ENCODE measurements around the gene NAV2.

The NAV2 gene

GRCh38 chr11:20043992-20044391 is 331.4 kb downstream of the NAV2 start:
- no peak for DNase-seq (ENCODE audit: low spot score)
- ChIA-PET CTCF (interaction anchor here (0.6 to 1.6 kb wide), 2 partner anchors 9 to 12 kb away, joined by 3 read pairs; no protein-coding TSS in a partner anchor), POLR2A (ENCODE audit: low non-redundant PET) (no interaction called here)

GRCh38 chr11:20045098-20045688 is 332.6 kb downstream of the NAV2 start:
- DNase-seq (ENCODE audit: low spot score): no peak
- no peak for TF ChIP-seq CTCF (conservative IDR thresholded peaks at IDR 0.05; ENCODE audit: low read depth)
- peak overlapping the region; percentile 30 for H3K27ac ChIP-seq
- CTCF ChIA-PET: interaction anchor here (0.6 to 1.6 kb wide), 3 partner anchors 10 to 87 kb away, joined by 3 read pairs; no protein-coding TSS in a partner anchor
- POLR2A ChIA-PET (ENCODE audit: low non-redundant PET): no interaction called here

More at GRCh38 chr11:20043992-20044391, 331.4 kb downstream of the NAV2 start:
- H3K27ac ChIP-seq: peak overlapping the region; percentile 19; the same call in 1 of the 2 replicates
- no peak for TF ChIP-seq CTCF (conservative IDR thresholded peaks at IDR 0.05; ENCODE audit: low read depth)

- CTCF ChIA-PET: no interaction called here
- no peak for DNase-seq (ENCODE audit: low spot score)
- POLR2A ChIA-PET (ENCODE audit: low non-redundant PET): no interaction called here
- peak overlapping the region; percentile 35; the same call in 1 of the 2 replicates for H3K27ac ChIP-seq
- no peak for TF ChIP-seq CTCF (conservative IDR thresholded peaks at IDR 0.05; ENCODE audit: low read depth)
These were observed 333.8 kb downstream of the NAV2 start for GRCh38 chr11:20046416-20046815.

GRCh38 chr11:20047006-20047768 is 334.6 kb downstream of the NAV2 start:
- TF ChIP-seq CTCF (conservative IDR thresholded peaks at IDR 0.05; ENCODE audit: low read depth): no peak
- POLR2A ChIA-PET (ENCODE audit: low non-redundant PET): interaction anchor here (0.6 kb wide), 1 partner anchor 83 kb away, joined by 7 read pairs; no protein-coding TSS in a partner anchor
- no peak overlapping the region for H3K27ac ChIP-seq
- CTCF ChIA-PET: no interaction called here
- DNase-seq (ENCODE audit: low spot score): no peak

GRCh38 chr11:20047769-20048154 is 335.1 kb downstream of the NAV2 start:
- no peak for DNase-seq (ENCODE audit: low spot score)
- no peak for TF ChIP-seq CTCF (conservative IDR thresholded peaks at IDR 0.05; ENCODE audit: low read depth)
- ChIA-PET CTCF (no interaction called here), POLR2A (ENCODE audit: low non-redundant PET) (interaction anchor here (0.6 kb wide), 1 partner anchor 83 kb away, joined by 7 read pairs; no protein-coding TSS in a partner anchor)
- no peak overlapping the region for H3K27ac ChIP-seq

GRCh38 chr11:20048246-20048645 is 335.6 kb downstream of the NAV2 start:
- peak overlapping the region; percentile 67 for H3K27ac ChIP-seq
- POLR2A ChIA-PET (ENCODE audit: low non-redundant PET): no interaction called here
- CTCF ChIA-PET: no interaction called here
- no peak for TF ChIP-seq CTCF (conservative IDR thresholded peaks at IDR 0.05; ENCODE audit: low read depth)
- no peak for DNase-seq (ENCODE audit: low spot score)
